Measurements from ENCODE around the gene CHN1. TPM values are rescaled to one million over a fixed set of nuclear protein-coding genes. Genes with fewer than 3 reads are reported as not detected.

The CHN1 gene
- total RNA-seq, 2 donors from 2014 or later, result 13.3 to 30.7 TPM

DNA sequence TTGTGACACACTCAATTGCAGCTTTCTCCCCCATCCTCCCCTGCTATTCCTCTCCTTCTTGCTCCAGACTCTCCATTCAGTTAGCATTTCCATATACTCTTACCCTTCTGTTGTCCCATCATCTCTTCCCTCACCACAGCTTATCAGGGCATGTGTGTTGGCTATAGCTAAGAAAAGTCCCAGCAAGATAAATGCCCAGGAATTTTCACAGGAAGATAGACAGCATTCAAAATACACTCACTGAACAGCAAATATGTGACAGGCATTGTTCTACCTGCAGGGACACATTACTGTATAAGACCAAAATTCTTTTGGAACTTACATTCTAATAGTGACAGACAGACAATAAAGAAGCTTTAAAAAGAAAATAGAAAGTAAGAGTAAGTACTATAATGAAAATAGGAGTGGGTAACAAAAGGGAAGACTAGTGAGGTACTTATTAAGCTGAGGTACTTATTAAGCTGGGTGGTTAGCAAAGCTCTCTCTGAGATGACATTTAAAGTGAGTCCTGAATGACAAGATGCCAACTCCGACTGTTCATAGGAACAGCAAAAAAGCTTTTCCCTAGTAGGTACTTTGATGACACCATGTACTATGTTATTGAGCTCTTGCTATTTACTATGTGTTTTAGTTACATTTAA is 86.2 kb downstream of the CHN1 start:
- TF ChIP-seq, protein P1, sequence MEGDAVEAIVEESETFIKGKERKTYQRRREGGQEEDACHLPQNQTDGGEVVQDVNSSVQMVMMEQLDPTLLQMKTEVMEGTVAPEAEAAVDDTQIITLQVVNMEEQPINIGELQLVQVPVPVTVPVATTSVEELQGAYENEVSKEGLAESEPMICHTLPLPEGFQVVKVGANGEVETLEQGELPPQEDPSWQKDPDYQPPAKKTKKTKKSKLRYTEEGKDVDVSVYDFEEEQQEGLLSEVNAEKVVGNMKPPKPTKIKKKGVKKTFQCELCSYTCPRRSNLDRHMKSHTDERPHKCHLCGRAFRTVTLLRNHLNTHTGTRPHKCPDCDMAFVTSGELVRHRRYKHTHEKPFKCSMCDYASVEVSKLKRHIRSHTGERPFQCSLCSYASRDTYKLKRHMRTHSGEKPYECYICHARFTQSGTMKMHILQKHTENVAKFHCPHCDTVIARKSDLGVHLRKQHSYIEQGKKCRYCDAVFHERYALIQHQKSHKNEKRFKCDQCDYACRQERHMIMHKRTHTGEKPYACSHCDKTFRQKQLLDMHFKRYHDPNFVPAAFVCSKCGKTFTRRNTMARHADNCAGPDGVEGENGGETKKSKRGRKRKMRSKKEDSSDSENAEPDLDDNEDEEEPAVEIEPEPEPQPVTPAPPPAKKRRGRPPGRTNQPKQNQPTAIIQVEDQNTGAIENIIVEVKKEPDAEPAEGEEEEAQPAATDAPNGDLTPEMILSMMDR (IDR thresholded peaks at IDR 0.05), result no peak
- Histone ChIP-seq H3K4me3 (no peak overlapping the region), H3K27ac (no peak overlapping the region), H3K9me3 (no peaks in the 10 kb centered on the region), H3K27me3 (replicated peaks; ENCODE audit: insufficient read depth) (no peaks in the 10 kb centered on the region), H3K4me1 (ENCODE audit: control insufficient read depth in 1 of 2, low read depth in 2 of 2) (peaks cover 7 to 8% of the 10 kb centered on the region in 2 donors), H3K36me3 (no peaks in the 10 kb centered on the region)
- DNase-seq (ENCODE audit: low spot score), result no peak
- no peak for ATAC-seq (ENCODE audit: insufficient number of reproducible peaks, low FRiP score, low read depth)

DNA sequence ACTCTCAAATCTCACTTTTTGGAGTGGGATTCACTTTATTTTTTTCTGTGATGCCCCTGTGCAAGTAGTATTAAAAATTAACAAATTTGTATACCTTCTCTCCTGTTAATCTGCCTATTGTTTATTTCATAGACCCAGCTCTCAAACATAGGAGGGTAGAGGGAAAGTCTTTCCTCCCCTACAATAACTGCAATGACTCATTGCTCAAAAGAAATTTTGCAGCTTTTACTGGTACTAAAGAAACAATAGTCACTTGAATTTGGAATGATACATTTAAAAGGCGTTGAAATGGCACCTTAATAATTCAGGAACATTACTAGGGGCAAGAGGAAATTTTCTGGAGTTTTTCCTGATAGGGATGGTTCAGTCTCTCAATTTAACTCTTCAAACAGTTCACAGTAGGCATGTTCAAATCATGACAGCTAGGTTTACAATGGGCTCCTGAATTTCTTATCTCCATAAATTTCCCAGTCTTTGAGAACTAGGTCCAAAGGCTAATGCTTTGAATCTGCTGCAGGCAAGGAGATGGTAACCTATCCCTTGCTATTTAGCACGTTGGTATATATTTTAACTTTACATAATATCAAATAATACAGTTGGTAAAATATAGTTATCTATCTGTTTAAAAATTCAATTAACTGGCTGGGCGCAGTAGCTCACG is 88.8 kb downstream of the CHN1 start:
- Histone ChIP-seq H3K4me1 (ENCODE audit: control insufficient read depth in 1 of 2, low read depth in 2 of 2) (peaks cover 7 to 8% of the 10 kb centered on the region in 2 donors), H3K4me3 (no peak overlapping the region), H3K27ac (no peak overlapping the region), H3K27me3 (replicated peaks; ENCODE audit: insufficient read depth) (no peaks in the 10 kb centered on the region), H3K9me3 (no peaks in the 10 kb centered on the region), H3K36me3 (peaks cover 7% of the 10 kb centered on the region)
- no peak for DNase-seq (ENCODE audit: low spot score)
- TF ChIP-seq, protein P1 (IDR thresholded peaks at IDR 0.05), result no peak
- no peak for ATAC-seq (ENCODE audit: insufficient number of reproducible peaks, low FRiP score, low read depth)

DNA sequence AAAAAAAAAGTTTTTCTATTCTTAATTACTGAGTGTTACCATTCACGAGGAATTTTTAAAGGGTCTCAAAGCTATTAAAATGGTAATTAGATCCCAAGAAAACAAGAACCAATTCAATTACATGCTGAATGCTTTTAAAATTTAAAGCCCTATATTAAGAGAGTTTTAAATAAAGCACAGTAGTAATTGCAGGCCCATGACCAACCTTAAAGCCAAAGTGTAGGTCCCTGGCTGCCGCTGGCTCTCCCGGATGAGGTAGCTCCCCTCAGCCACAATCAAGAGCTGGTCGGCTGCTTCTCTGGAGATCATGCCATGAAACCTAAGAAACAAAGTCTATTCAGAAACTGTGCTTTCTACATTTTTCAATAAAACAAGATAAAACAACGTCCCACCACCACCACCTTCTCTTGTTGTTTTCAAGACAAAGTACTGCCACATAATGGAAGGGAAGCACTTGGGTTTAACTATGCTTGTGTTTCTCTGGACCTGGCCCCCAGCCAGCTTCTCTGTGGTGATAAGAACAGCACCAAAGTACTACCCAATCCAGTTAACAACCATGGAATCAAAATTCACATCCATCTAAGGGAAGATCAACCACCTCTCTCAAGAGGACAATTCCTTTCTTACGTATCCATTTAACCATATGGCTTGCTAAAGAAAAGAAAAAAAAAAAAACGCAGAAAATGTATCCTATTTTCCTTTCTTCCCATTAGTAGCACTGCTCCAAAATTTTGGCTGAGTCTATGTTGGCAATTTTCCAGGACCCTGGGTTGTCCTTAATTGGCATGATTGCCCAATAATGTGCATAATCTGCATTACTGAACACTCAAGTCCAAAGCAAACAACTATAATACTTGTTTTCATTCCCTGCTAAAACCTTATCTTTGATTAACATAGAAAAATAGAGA is 90.1 kb downstream of the CHN1 start:
- H3K4me1 ChIP-seq (ENCODE audit: control insufficient read depth in 1 of 2, low read depth in 2 of 2), result peaks cover 7 to 8% of the 10 kb centered on the region in 2 donors
- ATAC-seq (ENCODE audit: insufficient number of reproducible peaks, low FRiP score, low read depth) (peak; percentile 69), DNase-seq (ENCODE audit: low spot score) (no peak)
- TF ChIP-seq, protein P1 (IDR thresholded peaks at IDR 0.05), result no peak
- peaks cover 7% of the 10 kb centered on the region for H3K36me3 ChIP-seq
- no peak overlapping the region for H3K27ac ChIP-seq
- no peaks in the 10 kb centered on the region for H3K9me3 ChIP-seq
- no peak overlapping the region for H3K4me3 ChIP-seq
- H3K27me3 ChIP-seq (replicated peaks; ENCODE audit: insufficient read depth), result no peaks in the 10 kb centered on the region

DNA sequence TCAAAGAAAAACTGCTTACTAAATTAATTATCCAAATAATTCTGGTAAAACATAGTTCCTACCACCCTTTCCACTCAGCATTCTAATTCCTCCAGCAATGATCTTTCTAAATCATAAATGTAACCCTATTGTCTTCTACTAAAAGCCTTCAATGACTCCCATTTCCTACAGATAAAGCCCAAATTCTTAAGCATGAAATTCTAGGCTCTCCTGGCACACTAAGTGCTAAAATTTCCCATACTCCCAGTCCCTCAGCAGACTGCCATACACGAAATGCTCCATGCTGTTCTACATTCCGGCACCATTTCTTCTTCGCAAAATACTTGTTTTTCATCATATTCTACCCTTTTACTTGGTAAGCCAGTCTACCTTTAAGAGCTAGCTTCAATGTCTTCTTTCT is 96.9 kb downstream of the CHN1 start:
- H3K27me3 ChIP-seq (replicated peaks; ENCODE audit: insufficient read depth), result no peaks in the 10 kb centered on the region
- no peak for ATAC-seq (ENCODE audit: insufficient number of reproducible peaks, low FRiP score, low read depth)
- H3K27ac ChIP-seq, result no peak overlapping the region
- peaks cover 7% of the 10 kb centered on the region for H3K36me3 ChIP-seq
- no peak overlapping the region for H3K4me3 ChIP-seq
- TF ChIP-seq, protein P1 (IDR thresholded peaks at IDR 0.05), result no peak
- DNase-seq (ENCODE audit: low spot score), result no peak
- H3K4me1 ChIP-seq (ENCODE audit: control insufficient read depth in 1 of 2, low read depth in 2 of 2), result peaks cover 0 to 8% of the 10 kb centered on the region in 2 donors
- H3K9me3 ChIP-seq, result no peaks in the 10 kb centered on the region

DNA sequence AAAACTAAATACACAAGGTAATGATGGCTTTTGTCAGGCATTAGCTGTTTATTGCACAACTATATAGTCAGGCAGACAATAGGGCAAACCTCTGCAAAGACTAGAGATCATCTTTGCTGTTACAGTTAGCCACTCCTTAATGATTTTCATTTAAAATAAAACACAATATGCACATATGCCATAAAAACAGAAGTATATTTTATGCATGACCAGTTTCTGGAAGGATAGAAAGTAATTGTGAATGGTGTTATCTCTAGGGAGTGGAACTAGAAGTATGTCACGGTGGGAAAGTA is 102.0 kb downstream of the CHN1 start:
- no peak for DNase-seq (ENCODE audit: low spot score)
- Histone ChIP-seq H3K4me3 (no peak overlapping the region), H3K4me1 (ENCODE audit: control insufficient read depth in 1 of 2, low read depth in 2 of 2) (peaks cover 0 to 10% of the 10 kb centered on the region in 2 donors), H3K27ac (no peak overlapping the region), H3K36me3 (no peaks in the 10 kb centered on the region), H3K27me3 (replicated peaks; ENCODE audit: insufficient read depth) (no peaks in the 10 kb centered on the region), H3K9me3 (no peaks in the 10 kb centered on the region)
- no peak for ATAC-seq (ENCODE audit: insufficient number of reproducible peaks, low FRiP score, low read depth)
- TF ChIP-seq, protein P1 (IDR thresholded peaks at IDR 0.05), result no peak
